ENCODE data around the gene DNAJB7.

GRCh38 chr22:40844951-40845350 is 17.0 kb downstream of the DNAJB7 start:
- TF ChIP-seq CTCF (IDR thresholded peaks at IDR 0.05; ENCODE audit: low read depth, low read length) (no peak), EZH2phosphoT487 (IDR thresholded peaks at IDR 0.05; ENCODE audit: low read depth) (no peak)

Data from OCI-LY3 (cell line).